Thyroid gland (tissue), 4 donors: ENCODE measurements around the gene HOXD8.

Experiments used
- POLR2A ChIP-seq, 2 donors: fragments of 450-650 bp; IDR thresholded peaks; one replicate each; pipeline ENCODE4 v1.6.1; 2017; ENCODE audit warnings: antibody characterized with exemption in 2 of 2, mild to moderate bottlenecking in 2 of 2, moderate library complexity in 1 of 2
- TF ChIP-seq, protein P1 (sequence below), 6 experiments: fragments of 200-600 bp in 3 of 6; fragments of 450-650 bp in 3 of 6; sonication (generic) in 3 of 6; IDR thresholded peaks; one replicate each; pipeline ENCODE4 v1.5.1; 2016 to 2019; ENCODE audit warnings: antibody characterized with exemption in 6 of 6, mild to moderate bottlenecking in 2 of 6, inconsistent platforms in 1 of 6, moderate library complexity in 1 of 6

DNA sequence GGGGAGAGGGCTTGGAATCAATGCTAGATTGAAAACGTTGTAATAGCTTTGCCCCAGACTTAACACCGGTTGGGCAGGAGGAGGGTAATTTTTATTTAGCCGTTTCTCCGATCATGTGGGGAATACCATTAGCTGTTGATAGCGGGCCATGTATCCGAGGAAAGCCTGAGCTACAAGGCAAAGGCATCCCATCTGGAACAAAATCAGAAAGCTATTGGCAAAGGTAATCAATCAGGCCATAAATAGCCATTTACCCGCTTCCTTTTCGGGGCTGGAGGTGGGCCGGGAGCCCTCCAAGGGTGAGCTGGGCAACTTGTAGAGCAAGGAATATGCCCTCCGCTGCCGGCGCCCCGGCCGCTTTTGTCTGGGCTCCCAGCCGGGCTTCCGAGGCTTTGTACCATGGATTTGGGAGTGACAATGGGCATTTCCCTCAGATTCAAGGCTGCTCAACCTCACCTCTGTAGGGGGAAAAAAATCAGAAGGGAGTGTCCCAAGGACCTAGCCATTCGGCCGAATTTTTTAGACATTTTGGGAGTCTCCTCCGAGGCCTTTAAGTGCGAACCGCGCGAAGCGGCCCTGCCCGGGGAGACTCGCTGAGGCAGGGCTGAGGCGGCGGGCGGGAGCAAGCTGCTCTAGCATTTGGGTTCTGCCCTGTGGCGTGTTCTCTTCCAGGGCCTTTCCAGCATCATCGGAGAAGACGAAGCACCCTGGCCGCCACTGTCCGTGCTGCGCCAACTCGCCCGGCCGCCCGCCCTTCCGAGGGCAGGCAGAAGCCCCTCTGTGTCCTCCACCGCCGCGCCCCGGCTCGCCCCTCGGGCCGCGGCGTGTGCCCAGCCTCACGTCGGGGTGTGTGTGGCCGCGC is 8.1 kb upstream of the HOXD8 start:
- TF ChIP-seq POLR2A (IDR thresholded peaks at IDR 0.05): no peak
- TF ChIP-seq, protein P1, sequence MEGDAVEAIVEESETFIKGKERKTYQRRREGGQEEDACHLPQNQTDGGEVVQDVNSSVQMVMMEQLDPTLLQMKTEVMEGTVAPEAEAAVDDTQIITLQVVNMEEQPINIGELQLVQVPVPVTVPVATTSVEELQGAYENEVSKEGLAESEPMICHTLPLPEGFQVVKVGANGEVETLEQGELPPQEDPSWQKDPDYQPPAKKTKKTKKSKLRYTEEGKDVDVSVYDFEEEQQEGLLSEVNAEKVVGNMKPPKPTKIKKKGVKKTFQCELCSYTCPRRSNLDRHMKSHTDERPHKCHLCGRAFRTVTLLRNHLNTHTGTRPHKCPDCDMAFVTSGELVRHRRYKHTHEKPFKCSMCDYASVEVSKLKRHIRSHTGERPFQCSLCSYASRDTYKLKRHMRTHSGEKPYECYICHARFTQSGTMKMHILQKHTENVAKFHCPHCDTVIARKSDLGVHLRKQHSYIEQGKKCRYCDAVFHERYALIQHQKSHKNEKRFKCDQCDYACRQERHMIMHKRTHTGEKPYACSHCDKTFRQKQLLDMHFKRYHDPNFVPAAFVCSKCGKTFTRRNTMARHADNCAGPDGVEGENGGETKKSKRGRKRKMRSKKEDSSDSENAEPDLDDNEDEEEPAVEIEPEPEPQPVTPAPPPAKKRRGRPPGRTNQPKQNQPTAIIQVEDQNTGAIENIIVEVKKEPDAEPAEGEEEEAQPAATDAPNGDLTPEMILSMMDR (IDR thresholded peaks at IDR 0.05): no peak
